Measurements from ENCODE around the gene EEFSEC. TPM values are rescaled to one million over a fixed set of nuclear protein-coding genes. Genes with fewer than 3 reads are reported as not detected.
A peak's percentile ranks its signal among the peaks of the same experiment; 100 is the strongest.

Gene EEFSEC
- total RNA-seq, 1 experiment from 2014 or later, result 21.3 TPM

DNA sequence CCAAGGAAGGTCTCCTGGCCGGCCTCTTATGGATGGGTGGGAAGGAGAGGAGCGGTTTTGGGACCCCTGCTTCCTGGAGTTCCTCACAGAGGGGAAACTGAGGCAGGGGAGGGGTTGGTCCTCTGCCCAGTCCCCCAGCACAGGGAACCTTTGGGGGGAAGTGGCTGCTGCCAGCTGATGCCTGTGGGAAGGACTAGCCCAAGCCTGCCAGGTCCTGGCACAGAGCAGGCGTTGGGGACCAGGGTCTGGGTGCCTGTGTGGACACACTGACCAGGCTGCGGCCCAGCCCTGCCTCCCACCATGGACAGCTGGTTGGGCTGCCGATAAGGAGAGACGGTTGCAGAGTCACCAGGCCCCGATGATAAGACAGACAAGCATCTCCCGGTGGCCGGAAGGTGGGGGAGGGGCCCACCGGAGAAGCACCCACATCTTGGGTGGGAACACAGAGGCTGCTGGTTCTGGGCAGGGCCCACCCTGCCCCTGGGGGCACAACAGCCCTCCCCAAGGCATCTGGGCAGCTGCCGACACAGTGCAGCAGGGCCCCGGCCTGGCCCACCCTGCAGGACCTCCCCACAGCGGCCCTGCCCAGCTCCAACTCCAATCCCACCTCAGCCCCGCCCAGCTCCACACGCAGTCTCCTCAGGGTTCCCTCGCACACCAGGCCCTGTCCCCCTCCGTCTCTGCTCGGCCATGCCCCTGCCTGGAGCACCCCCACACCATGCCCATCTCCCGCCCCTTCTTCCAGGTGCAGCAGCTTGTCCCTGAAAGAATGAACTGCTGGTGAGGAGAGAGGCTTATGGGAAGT lies 262.7 kb downstream of the EEFSEC start:
- no peak for TF ChIP-seq EZH2 (IDR thresholded peaks at IDR 0.05; ENCODE audit: low read depth)
- Histone ChIP-seq H3K27me3 (ENCODE audit: insufficient read depth, low read depth) (no peaks in the 10 kb centered on the region), H3F3A (ENCODE audit: insufficient read depth, low read depth) (peaks cover 3% of the 10 kb centered on the region; the same call in 1 of the 2 replicates), H3K36me3 (ENCODE audit: low read depth) (no peaks in the 10 kb centered on the region), H3K79me2 (ENCODE audit: low read depth) (no peaks in the 10 kb centered on the region), H3K4me3 (no peak overlapping the region), H3K9me2 (ENCODE audit: insufficient read depth) (no peaks in the 10 kb centered on the region), H3K4me1 (replicated peaks; ENCODE audit: insufficient read depth) (peaks cover 24% of the 10 kb centered on the region), H3K4me2 (peak overlapping the region; percentile 55), H3K9me3 (ENCODE audit: insufficient read depth, low read depth) (no peaks in the 10 kb centered on the region), H2AFZ (no peak overlapping the region), H4K20me1 (ENCODE audit: insufficient read depth) (no peaks in the 10 kb centered on the region), H3K27ac (no peak overlapping the region)
- POLR2A ChIA-PET (ENCODE audit: unreplicated experiment), result no interaction called here
- CTCF ChIA-PET, result interaction anchor here (0.5 kb wide), 1 partner anchor 282 kb away, joined by 6 read pairs; no protein-coding TSS in a partner anchor
- no TSS peak for BruUV-seq (replicated peaks)
- no peak for DNase-seq
- intact Hi-C loops (cut with micrococcal nuclease; ENCODE audit: unreplicated experiment), result loop anchor here (2.0 to 5.0 kb wide), 3 partner anchors 55 to 245 kb away; no protein-coding TSS in a partner anchor

DNA sequence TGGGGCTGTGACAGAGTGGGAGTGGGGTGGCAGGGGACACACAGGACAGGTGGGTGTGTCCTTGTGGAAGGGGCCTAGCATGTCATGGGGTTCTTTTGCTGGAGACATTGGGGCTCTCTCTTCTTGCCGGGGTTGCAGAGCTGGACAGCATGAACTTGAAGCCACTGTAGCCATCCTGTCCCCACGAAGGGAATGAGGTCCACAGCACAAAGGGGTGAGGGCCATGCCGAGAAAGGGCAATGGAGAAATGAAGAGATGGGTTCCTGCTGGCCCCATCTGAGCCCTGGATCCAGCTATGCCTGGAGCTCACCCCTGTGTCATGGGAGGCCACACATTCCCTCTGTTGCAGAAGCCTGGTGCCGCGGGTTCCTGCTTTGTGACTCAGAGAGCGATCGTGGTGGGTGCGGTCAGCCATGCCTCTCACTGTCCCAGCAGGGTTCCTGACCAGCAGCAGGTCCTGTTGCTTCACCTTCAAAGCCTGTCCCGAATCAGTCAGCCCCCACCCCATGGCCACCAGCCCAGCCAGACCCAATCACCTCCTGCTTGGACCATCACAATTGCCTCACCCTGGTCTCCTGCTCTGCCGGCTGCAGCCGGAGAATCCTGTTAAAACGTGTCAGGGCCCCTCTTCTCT lies 263.4 kb downstream of the EEFSEC start:
- Histone ChIP-seq H3K4me3 (no peak overlapping the region), H2AFZ (no peak overlapping the region), H3K9me3 (ENCODE audit: insufficient read depth, low read depth) (no peaks in the 10 kb centered on the region), H3F3A (ENCODE audit: insufficient read depth, low read depth) (peaks cover 3% of the 10 kb centered on the region; the same call in 1 of the 2 replicates), H3K9me2 (ENCODE audit: insufficient read depth) (no peaks in the 10 kb centered on the region), H3K27ac (no peak overlapping the region), H3K4me1 (replicated peaks; ENCODE audit: insufficient read depth) (peaks cover 30% of the 10 kb centered on the region), H3K27me3 (ENCODE audit: insufficient read depth, low read depth) (no peaks in the 10 kb centered on the region), H3K4me2 (peak overlapping the region; percentile 62), H3K36me3 (ENCODE audit: low read depth) (no peaks in the 10 kb centered on the region), H4K20me1 (ENCODE audit: insufficient read depth) (no peaks in the 10 kb centered on the region), H3K79me2 (ENCODE audit: low read depth) (no peaks in the 10 kb centered on the region)
- TF ChIP-seq, protein P1, sequence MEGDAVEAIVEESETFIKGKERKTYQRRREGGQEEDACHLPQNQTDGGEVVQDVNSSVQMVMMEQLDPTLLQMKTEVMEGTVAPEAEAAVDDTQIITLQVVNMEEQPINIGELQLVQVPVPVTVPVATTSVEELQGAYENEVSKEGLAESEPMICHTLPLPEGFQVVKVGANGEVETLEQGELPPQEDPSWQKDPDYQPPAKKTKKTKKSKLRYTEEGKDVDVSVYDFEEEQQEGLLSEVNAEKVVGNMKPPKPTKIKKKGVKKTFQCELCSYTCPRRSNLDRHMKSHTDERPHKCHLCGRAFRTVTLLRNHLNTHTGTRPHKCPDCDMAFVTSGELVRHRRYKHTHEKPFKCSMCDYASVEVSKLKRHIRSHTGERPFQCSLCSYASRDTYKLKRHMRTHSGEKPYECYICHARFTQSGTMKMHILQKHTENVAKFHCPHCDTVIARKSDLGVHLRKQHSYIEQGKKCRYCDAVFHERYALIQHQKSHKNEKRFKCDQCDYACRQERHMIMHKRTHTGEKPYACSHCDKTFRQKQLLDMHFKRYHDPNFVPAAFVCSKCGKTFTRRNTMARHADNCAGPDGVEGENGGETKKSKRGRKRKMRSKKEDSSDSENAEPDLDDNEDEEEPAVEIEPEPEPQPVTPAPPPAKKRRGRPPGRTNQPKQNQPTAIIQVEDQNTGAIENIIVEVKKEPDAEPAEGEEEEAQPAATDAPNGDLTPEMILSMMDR (conservative IDR thresholded peaks at IDR 0.05), result no peak
- no peak for TF ChIP-seq EZH2 (IDR thresholded peaks at IDR 0.05; ENCODE audit: low read depth)
- POLR2A ChIA-PET (ENCODE audit: unreplicated experiment), result no interaction called here
- DNase-seq, result peak; percentile 96 to 98
- intact Hi-C loops (cut with micrococcal nuclease; ENCODE audit: unreplicated experiment), result loop anchor here (1.0 to 5.0 kb wide), 4 partner anchors 33 to 246 kb away; no protein-coding TSS in a partner anchor
- no TSS peak for BruUV-seq (replicated peaks)
- CTCF ChIA-PET, result interaction anchor here (0.5 kb wide), 1 partner anchor 282 kb away, joined by 6 read pairs; no protein-coding TSS in a partner anchor

DNA sequence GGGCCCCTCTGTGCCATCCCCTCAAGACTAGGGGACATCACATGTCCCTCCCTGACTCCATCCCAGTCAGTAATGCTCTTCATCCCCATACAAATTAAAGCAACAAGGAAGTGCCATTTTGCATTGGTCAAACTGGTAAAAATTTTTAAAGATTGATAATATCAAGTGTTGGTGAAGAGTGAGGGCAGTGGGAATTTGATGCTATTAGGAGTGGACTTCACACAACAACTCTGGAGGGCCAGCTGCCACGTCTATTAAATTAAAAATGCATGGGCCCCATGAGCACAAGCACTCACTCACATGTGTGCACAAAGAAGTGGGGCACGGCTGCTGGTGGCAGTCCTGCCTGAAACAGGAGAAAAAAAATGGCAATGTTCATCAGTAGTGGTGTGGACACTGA lies 265.6 kb downstream of the EEFSEC start:
- Histone ChIP-seq H3F3A (ENCODE audit: insufficient read depth, low read depth) (peaks cover 15% of the 10 kb centered on the region), H3K9me3 (ENCODE audit: insufficient read depth, low read depth) (no peaks in the 10 kb centered on the region), H3K4me2 (no peak overlapping the region), H4K20me1 (ENCODE audit: insufficient read depth) (no peaks in the 10 kb centered on the region), H3K27me3 (ENCODE audit: insufficient read depth, low read depth) (no peaks in the 10 kb centered on the region), H3K36me3 (ENCODE audit: low read depth) (no peaks in the 10 kb centered on the region), H3K4me3 (no peak overlapping the region), H3K79me2 (ENCODE audit: low read depth) (no peaks in the 10 kb centered on the region), H3K27ac (no peak overlapping the region), H3K4me1 (replicated peaks; ENCODE audit: insufficient read depth) (peaks cover 52% of the 10 kb centered on the region), H3K9me2 (ENCODE audit: insufficient read depth) (no peaks in the 10 kb centered on the region), H2AFZ (no peak overlapping the region)
- BruUV-seq (replicated peaks), result no TSS peak
- ChIA-PET POLR2A (ENCODE audit: unreplicated experiment) (no interaction called here), CTCF (no interaction called here)
- no peak for DNase-seq
- no peak for TF ChIP-seq EZH2 (IDR thresholded peaks at IDR 0.05; ENCODE audit: low read depth)
- TF ChIP-seq, protein P1 (conservative IDR thresholded peaks at IDR 0.05), result no peak
- intact Hi-C loops (cut with micrococcal nuclease; ENCODE audit: unreplicated experiment), result loop anchor here (5.0 kb wide), 1 partner anchor 192 kb away; no protein-coding TSS in a partner anchor
